Endodermal cell (in vitro differentiated cells): Measurements from ENCODE around the gene REX1BD. TPM values are rescaled to one million over a fixed set of nuclear protein-coding genes. Genes with fewer than 3 reads are reported as not detected.

Source experiments
- DNase-seq: peaks from one replicate; pipeline ENCODE4 v3.0.0-alpha.2; 2017
- H3K27ac ChIP-seq: 2 replicates; pipeline ENCODE4 v1.5.1; 2013; ENCODE audit warnings: mild to moderate bottlenecking, low read depth, low read length, moderate library complexity
- H3K27me3 ChIP-seq: 2 replicates; pipeline ENCODE4 v1.6.1; 2013; ENCODE audit warnings: mild to moderate bottlenecking, low read length, moderate library complexity; ENCODE audit not compliant: insufficient read depth, control insufficient read depth, poor library complexity, severe bottlenecking
- H3K36me3 ChIP-seq: 2 replicates; pipeline ENCODE4 v1.7.0; 2013; ENCODE audit warnings: mild to moderate bottlenecking, low read length, moderate library complexity; ENCODE audit not compliant: control insufficient read depth, insufficient read depth
- H3K4me1 ChIP-seq: one replicate; pipeline ENCODE4 v1.7.0; 2013; ENCODE audit warnings: low read length; ENCODE audit not compliant: control insufficient read depth, insufficient read depth
- H3K4me3 ChIP-seq: 2 replicates; pipeline ENCODE4 v1.5.1; 2013; ENCODE audit warnings: mild to moderate bottlenecking, low read length, moderate library complexity
- H3K9ac ChIP-seq: 2 replicates; pipeline ENCODE4 v1.6.1; 2013; ENCODE audit warnings: mild to moderate bottlenecking, low read length, moderate library complexity; ENCODE audit not compliant: poor library complexity, severe bottlenecking; ENCODE audit errors: extremely low read depth
- H3K9me3 ChIP-seq: 2 replicates; pipeline ENCODE4 v1.6.1; 2013; ENCODE audit warnings: mild to moderate bottlenecking, low read length, moderate library complexity; ENCODE audit not compliant: control insufficient read depth
- H3K27ac Mint-ChIP-seq: 2 replicates; pipeline ENCODE4 v1.8.0; 2020; ENCODE audit warnings: mixed read lengths
- H3K27me3 Mint-ChIP-seq: 2 replicates; pipeline ENCODE4 v1.8.0; 2021; ENCODE audit warnings: mild to moderate bottlenecking, mixed read lengths; ENCODE audit not compliant: insufficient read depth
- H3K36me3 Mint-ChIP-seq: 2 replicates; pipeline ENCODE4 v1.8.0; 2020; ENCODE audit warnings: low read depth, mixed read lengths
- H3K4me1 Mint-ChIP-seq: 2 replicates; pipeline ENCODE4 v1.8.0; 2020; ENCODE audit warnings: mixed read lengths
- H3K4me3 Mint-ChIP-seq: 2 replicates; pipeline ENCODE4 v1.8.0; 2020; ENCODE audit warnings: mild to moderate bottlenecking, moderate library complexity, mixed read lengths
- H3K9me3 Mint-ChIP-seq: 2 replicates; pipeline ENCODE4 v1.8.0; 2020; ENCODE audit warnings: mild to moderate bottlenecking, mixed read lengths
- CTCF ChIP-seq: fragments of 200-600 bp; sonication (generic); conservative IDR thresholded peaks from 2 replicates; pipeline ENCODE4 v1.5.0; 2021; ENCODE audit warnings: antibody characterized with exemption, mild to moderate bottlenecking
- WGBS, 2 experiments: methylation state at CpG; one replicate each; pipeline versions ENCODE4 v1.1.5 to v1.1.7; 2013; ENCODE audit warnings: missing lambda C conversion rate in 2 of 2, mixed read lengths in 1 of 2; ENCODE audit not compliant: insufficient coverage in 1 of 2, insufficient read length in 1 of 2; 5-methylcytosine and 5-hydroxymethylcytosine counted together
- total RNA-seq, 2 donors: library from RNA; stranded (reverse); fragmentation: NEBNext Ultra II Directional in 1 of 2; extraction: Animal tissue kit (Norgen Biotek cat#: 25700) in 1 of 2; gene quantifications; 2 replicates in 1 of 2; 3 replicates in 1 of 2; pipeline ENCODE4 v1.2.1, GENCODE V29; 2021

REX1BD gene
- total RNA-seq, 2 donors from 2014 or later, result 76.9 to 83.9 TPM

- no peak for DNase-seq
- Histone ChIP-seq H3K27ac (no peak overlapping the region), H3K4me1 (no peaks in the 10 kb centered on the region), H3K36me3 (no peaks in the 10 kb centered on the region), H3K27me3 (peaks cover 15% of the 10 kb centered on the region), H3K9me3 (no peaks in the 10 kb centered on the region), H3K4me3 (no peak overlapping the region), H3K9ac (no peak overlapping the region)
- no peak overlapping the region for H3K27ac Mint-ChIP-seq
- H3K36me3 Mint-ChIP-seq, result no peaks in the 10 kb centered on the region
- 80 to 90% methylated on average over 8 to 12 of the region's 12 CpGs for WGBS, 2 experiments
- H3K9me3 Mint-ChIP-seq, result no peaks in the 10 kb centered on the region
- peaks cover 29% of the 10 kb centered on the region for H3K27me3 Mint-ChIP-seq
- no peak overlapping the region for H3K4me3 Mint-ChIP-seq
- peaks cover 4% of the 10 kb centered on the region for H3K4me1 Mint-ChIP-seq
- TF ChIP-seq CTCF, result no peak
These were observed 46.2 kb downstream of the REX1BD start for GRCh38 chr19:18634612-18635297.

- Mint-ChIP-seq H3K27ac (peak overlapping the region; percentile 84), H3K4me3 (peak overlapping the region; percentile 74), H3K4me1 (peaks cover 4% of the 10 kb centered on the region), H3K9me3 (no peaks in the 10 kb centered on the region), H3K27me3 (peaks cover 26% of the 10 kb centered on the region), H3K36me3 (no peaks in the 10 kb centered on the region)
- no peaks in the 10 kb centered on the region for H3K4me1 ChIP-seq
- no peak overlapping the region for H3K4me3 ChIP-seq
- H3K27me3 ChIP-seq, result peaks cover 15% of the 10 kb centered on the region
- H3K9me3 ChIP-seq, result no peaks in the 10 kb centered on the region
- WGBS, 2 experiments, result 16 to 28% methylated on average over 2 to 5 of the region's 6 CpGs
- TF ChIP-seq CTCF, result no peak
- H3K36me3 ChIP-seq, result no peaks in the 10 kb centered on the region
- H3K9ac ChIP-seq, result no peak overlapping the region
- no peak for DNase-seq
- H3K27ac ChIP-seq, result no peak overlapping the region
These were observed 47.2 kb downstream of the REX1BD start for GRCh38 chr19:18635831-18636182.

- H3K27ac Mint-ChIP-seq, result peak overlapping the region; percentile 84
- H3K36me3 ChIP-seq, result no peaks in the 10 kb centered on the region
- peak; percentile 100 for DNase-seq
- no peaks in the 10 kb centered on the region for H3K9me3 ChIP-seq
- peaks cover 26% of the 10 kb centered on the region for H3K27me3 Mint-ChIP-seq
- no peaks in the 10 kb centered on the region for H3K9me3 Mint-ChIP-seq
- 1 to 3% methylated on average over 10 to 40 of the region's 44 CpGs for WGBS, 2 experiments
- no peak overlapping the region for H3K9ac ChIP-seq
- peaks cover 4% of the 10 kb centered on the region for H3K4me1 Mint-ChIP-seq
- no peaks in the 10 kb centered on the region for H3K36me3 Mint-ChIP-seq
- H3K27ac ChIP-seq, result no peak overlapping the region
- TF ChIP-seq CTCF, result no peak
- H3K4me3 Mint-ChIP-seq, result peak overlapping the region; percentile 74
- H3K27me3 ChIP-seq, result peaks cover 15% of the 10 kb centered on the region
- peak overlapping the region; percentile 86 for H3K4me3 ChIP-seq
- no peaks in the 10 kb centered on the region for H3K4me1 ChIP-seq
These were observed 47.8 kb downstream of the REX1BD start for GRCh38 chr19:18636183-18636968.
